Endothelial cell of umbilical vein (primary cell): ENCODE data around the gene JPH3. TPM values are rescaled to one million over a fixed set of nuclear protein-coding genes. Genes with fewer than 3 reads are reported as not detected.

Experiments used
- BruUV-seq: library from RNA; stranded (reverse); fragments of 400-500 nt; replicated peaks from 2 replicates; lab custom pipeline; 2021; lab: Mats Ljungman, UMichigan
- CTCF ChIA-PET: fragments of 300-600, 350-600 bp; sonication (Branson Sonifier 250); formaldehyde crosslinking; loops from one replicate; lab custom pipeline; 2021; ENCODE audit warnings: antibody characterized with exemption, inconsistent platforms; lab: Charles Lee
- POLR2A ChIA-PET: fragments of 300-600, 350-600 bp; sonication (Branson Sonifier 250); formaldehyde crosslinking; loops from one replicate; lab custom pipeline; 2021; ENCODE audit warnings: antibody characterized with exemption, inconsistent platforms; lab: Charles Lee
- DNase-seq: peaks from one replicate; pipeline ENCODE4 v3.0.0-alpha.2; 2011; ENCODE audit warnings: low read depth, low spot score
- FAIRE-seq: peaks from 2 replicates; lab custom pipeline; 2011; peaks lifted over from hg19 to GRCh38; lab: Jason Lieb, UNC
- H2AFZ ChIP-seq: 2 replicates; pipeline ENCODE4 v1.6.0; 2012; ENCODE audit warnings: low read depth, low read length, control low read depth, inconsistent platforms
- H3K27ac ChIP-seq: 2 replicates; pipeline ENCODE4 v1.5.1; 2011; ENCODE audit warnings: low read depth, mild to moderate bottlenecking, control low read depth, low read length, moderate library complexity; ENCODE audit not compliant: insufficient read depth
- H3K27me3 ChIP-seq, 2 experiments: 2 replicates each; pipeline versions ENCODE4 v1.6.0 to v1.6.1; 2011; ENCODE audit warnings: low read length in 2 of 2, mixed read lengths in 1 of 2; ENCODE audit not compliant: control insufficient read depth in 2 of 2, insufficient read depth in 2 of 2
- H3K36me3 ChIP-seq, 2 experiments: 2 replicates in 1 of 2; 3 replicates in 1 of 2; pipeline ENCODE4 v1.5.1; 2011; ENCODE audit warnings: low read length in 2 of 2, mild to moderate bottlenecking in 1 of 2, moderate library complexity in 1 of 2; ENCODE audit not compliant: control insufficient read depth in 2 of 2, insufficient read depth in 2 of 2; ENCODE audit errors: extremely low read depth in 1 of 2
- H3K4me1 ChIP-seq: 3 replicates; pipeline ENCODE4 v1.5.1; 2011; ENCODE audit warnings: mild to moderate bottlenecking, low read length; ENCODE audit not compliant: control insufficient read depth, insufficient read depth; ENCODE audit errors: extremely low read depth
- H3K4me2 ChIP-seq: 2 replicates; pipeline ENCODE4 v1.6.1; 2011; ENCODE audit warnings: low read length, control low read depth, mixed read lengths; ENCODE audit not compliant: insufficient read depth
- H3K4me3 ChIP-seq, 3 experiments: fragments of 200-600 bp in 1 of 3; sonication (generic), shearing (Covaris generic) in 1 of 3; replicated peaks in 1 of 3; 2 replicates each; pipeline ENCODE4 v1.5.1; 2011 to 2016; ENCODE audit warnings: control low read depth in 3 of 3, low read length in 3 of 3, mild to moderate bottlenecking in 2 of 3, inconsistent platforms in 1 of 3, low read depth in 1 of 3, moderate library complexity in 1 of 3; ENCODE audit not compliant: insufficient read depth in 1 of 3
- H3K79me2 ChIP-seq: 2 replicates; pipeline ENCODE4 v1.6.0; 2012; ENCODE audit warnings: low read length, inconsistent platforms; ENCODE audit not compliant: control insufficient read depth, insufficient read depth
- H3K9ac ChIP-seq: replicated peaks from 2 replicates; pipeline ENCODE3; 2011; ENCODE audit warnings: low read length, control low read depth; ENCODE audit not compliant: insufficient read depth; ENCODE audit errors: extremely low read depth
- H3K9me1 ChIP-seq: replicated peaks from 3 replicates; pipeline ENCODE4 v1.6.0; 2011; ENCODE audit warnings: mild to moderate bottlenecking, low read length; ENCODE audit not compliant: control insufficient read depth, insufficient read depth; ENCODE audit errors: extremely low read depth
- H3K9me3 ChIP-seq: replicated peaks from 2 replicates; pipeline ENCODE4 v1.5.1; 2012; ENCODE audit warnings: low read length, inconsistent platforms; ENCODE audit not compliant: control insufficient read depth, insufficient read depth
- H4K20me1 ChIP-seq: replicated peaks from 2 replicates; pipeline ENCODE3; 2011; ENCODE audit warnings: mild to moderate bottlenecking, low read length; ENCODE audit not compliant: control insufficient read depth, insufficient read depth; ENCODE audit errors: extremely low read depth
- CTCF ChIP-seq, 2 donors: IDR thresholded peaks; 1 replicate in 1 of 2; 2 replicates in 1 of 2; pipeline ENCODE4 v1.5.1; 2011; ENCODE audit warnings: low read length in 2 of 2, mild to moderate bottlenecking in 2 of 2, moderate library complexity in 2 of 2, control low read depth in 1 of 2, inconsistent platforms in 1 of 2, low read depth in 1 of 2; ENCODE audit not compliant: insufficient read depth in 1 of 2; ENCODE audit errors: extremely low read depth in 1 of 2
- EZH2 ChIP-seq: IDR thresholded peaks from 2 replicates; pipeline ENCODE4 v1.6.1; 2012; ENCODE audit warnings: borderline replicate concordance, low read depth, mild to moderate bottlenecking, moderate library complexity, low read length, inconsistent platforms; ENCODE audit not compliant: severe bottlenecking
- FOS ChIP-seq: IDR thresholded peaks from 2 replicates; pipeline ENCODE4 v1.6.1; 2011; ENCODE audit warnings: mild to moderate bottlenecking, low read length, moderate library complexity, borderline replicate concordance; ENCODE audit not compliant: insufficient read depth
- GATA2 ChIP-seq: IDR thresholded peaks from 2 replicates; pipeline ENCODE4 v1.7.0; 2011; ENCODE audit warnings: low read depth, mild to moderate bottlenecking, moderate library complexity, mixed read lengths, low read length; ENCODE audit not compliant: insufficient read length, insufficient read depth
- JUN ChIP-seq: IDR thresholded peaks from 2 replicates; pipeline ENCODE4 v1.6.1; 2011; ENCODE audit warnings: borderline replicate concordance, low read depth; ENCODE audit not compliant: insufficient read length, insufficient read depth
- MAX ChIP-seq: IDR thresholded peaks from 2 replicates; pipeline ENCODE4 v1.6.1; 2011; ENCODE audit not compliant: insufficient read depth, insufficient read length
- MYC ChIP-seq: IDR thresholded peaks from one replicate; pipeline ENCODE4 v1.6.1; 2011; ENCODE audit warnings: mild to moderate bottlenecking, low read depth, low read length
- POLR2A ChIP-seq: IDR thresholded peaks from 2 replicates; pipeline ENCODE4 v1.6.1; 2012; ENCODE audit warnings: low read depth, mild to moderate bottlenecking, control low read depth, low read length
- POLR2AphosphoS5 ChIP-seq: IDR thresholded peaks from 2 replicates; pipeline ENCODE4 v1.6.1; 2012; ENCODE audit warnings: low read depth, mild to moderate bottlenecking, control low read depth, low read length, moderate library complexity; ENCODE audit not compliant: insufficient read depth
- dilution Hi-C: fragments of 300-500 bp; cut with MboI; formaldehyde crosslinking; loops from one replicate; pipeline ENCODE4 v1.15.0; 2019; ENCODE audit warnings: low sequenced_read_pairs; ENCODE audit not compliant: extremely low pct_ligation_motif_present
- intact Hi-C: fragments of 100-400 bp; cut with micrococcal nuclease; formaldehyde crosslinking; loops from one replicate; pipeline ENCODE4 v1.10.0; 2022
- polyA plus RNA-seq, 4 experiments: library from polyadenylated mRNA; depleted of rRNA in 3 of 4; stranded (reverse) in 3 of 4; unstranded in 1 of 4; fragments of >200 nt; gene quantifications; 2 replicates each; pipeline versions ENCODE4 v1.2.1 to v1.2.3, GENCODE V29; 2011 to 2012; ENCODE audit warnings: missing spikeins in 1 of 4
- total RNA-seq: library from RNA; stranded (reverse); gene quantifications from 2 replicates; pipeline ENCODE4 v1.2.3, GENCODE V29; 2021

JPH3 gene
- total and polyA plus RNA-seq, 2 donors (not counting 3 experiments of a cell fraction or from before 2014, with no cell fraction given), result 0.22 to 0.30 TPM

GRCh38 chr16:87586201-87586782, 16.0 kb upstream of the JPH3 start:
- POLR2A ChIA-PET, result no interaction called here
- Histone ChIP-seq H3K4me3 (no peak overlapping the region), H3K36me3 (no peaks in the 10 kb centered on the region), H2AFZ (peak overlapping the region; percentile 8), H3K27ac (no peak overlapping the region), H3K4me2 (no peak overlapping the region), H3K27me3 (peaks cover 0 to 3% of the 10 kb centered on the region in 2 experiments), H3K9ac (no peak overlapping the region), H3K9me1 (no peaks in the 10 kb centered on the region), H4K20me1 (no peaks in the 10 kb centered on the region), H3K9me3 (no peaks in the 10 kb centered on the region), H3K4me1 (peaks cover 27% of the 10 kb centered on the region), H3K79me2 (no peaks in the 10 kb centered on the region)
- FAIRE-seq (no peak), DNase-seq (peak; percentile 42)
- intact Hi-C loops, result no loop called here
- TF ChIP-seq MYC (no peak), GATA2 (no peak), POLR2AphosphoS5 (no peak), CTCF (IDR thresholded peaks at IDR 0.05; ENCODE audit: extremely low read depth in 1 of 2, insufficient read depth in 1 of 2, low read depth in 1 of 2, low read length in 2 of 2) (no peak), POLR2A (no peak), MAX (no peak), JUN (no peak), EZH2 (no peak), FOS (no peak)
- dilution Hi-C loops, result no loop called here
- CTCF ChIA-PET, result interaction anchor here (0.8 to 8.2 kb wide), 8 partner anchors 12 to 285 kb away, joined by 3 to 198 read pairs (median 4); partner anchors contain the start of gene KLHDC4
- BruUV-seq, result no TSS peak
